NOMO-1 treated with dmso at 0.1 percent for 144 hours (cell line): ENCODE data around the gene AOC2.
"Not testable (repeated sequence)": the region's sequence is repeated elsewhere in the genome, so short reads cannot be mapped to it uniquely, and the experiment has no call there.

Experiments used
- DNase-seq: peaks from one replicate; lab custom pipeline; 2025; ENCODE audit not compliant: unreplicated experiment; lab: John Stamatoyannopoulos, UW

Gene AOC2

DNA sequence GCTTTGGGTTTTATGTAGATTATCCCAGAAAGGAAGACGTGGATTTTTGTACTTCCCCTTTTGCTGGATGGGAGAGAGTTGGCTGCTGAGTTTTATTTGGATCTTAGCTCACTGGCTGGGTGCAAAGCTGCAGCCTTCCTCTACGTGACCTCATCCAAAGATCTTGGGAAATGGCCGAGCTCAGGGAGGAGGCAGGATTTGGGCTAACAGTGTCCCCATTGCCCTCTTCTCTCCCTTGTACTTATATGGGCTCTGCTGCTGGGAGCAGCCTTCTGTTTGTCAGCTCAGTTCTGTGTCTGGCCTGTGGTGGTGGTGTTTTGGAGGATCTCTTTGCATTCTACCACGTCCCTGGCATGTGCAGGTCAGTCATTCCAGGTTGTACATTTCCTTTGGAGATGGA lies 8.6 kb downstream of the AOC2 start:
- no peak for DNase-seq

DNA sequence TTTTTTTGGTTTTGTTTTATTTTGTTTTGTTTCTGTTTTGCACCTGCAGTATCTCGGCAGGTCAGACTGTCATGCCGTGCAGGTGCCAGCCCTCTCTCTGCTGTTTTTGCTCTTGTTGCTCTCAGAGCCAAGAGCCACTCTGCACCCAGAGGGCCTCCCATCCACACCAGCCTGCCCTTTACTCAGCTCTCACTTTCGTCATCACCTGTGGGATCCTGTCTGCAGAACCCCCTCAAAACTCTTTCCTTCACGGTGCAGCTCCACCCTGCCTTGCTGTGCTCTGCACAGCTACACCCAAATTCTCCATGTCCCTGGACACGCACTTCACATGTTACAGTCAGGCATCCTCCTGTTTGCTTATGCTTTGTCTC lies 9.2 kb downstream of the AOC2 start:
- DNase-seq: no peak

DNA sequence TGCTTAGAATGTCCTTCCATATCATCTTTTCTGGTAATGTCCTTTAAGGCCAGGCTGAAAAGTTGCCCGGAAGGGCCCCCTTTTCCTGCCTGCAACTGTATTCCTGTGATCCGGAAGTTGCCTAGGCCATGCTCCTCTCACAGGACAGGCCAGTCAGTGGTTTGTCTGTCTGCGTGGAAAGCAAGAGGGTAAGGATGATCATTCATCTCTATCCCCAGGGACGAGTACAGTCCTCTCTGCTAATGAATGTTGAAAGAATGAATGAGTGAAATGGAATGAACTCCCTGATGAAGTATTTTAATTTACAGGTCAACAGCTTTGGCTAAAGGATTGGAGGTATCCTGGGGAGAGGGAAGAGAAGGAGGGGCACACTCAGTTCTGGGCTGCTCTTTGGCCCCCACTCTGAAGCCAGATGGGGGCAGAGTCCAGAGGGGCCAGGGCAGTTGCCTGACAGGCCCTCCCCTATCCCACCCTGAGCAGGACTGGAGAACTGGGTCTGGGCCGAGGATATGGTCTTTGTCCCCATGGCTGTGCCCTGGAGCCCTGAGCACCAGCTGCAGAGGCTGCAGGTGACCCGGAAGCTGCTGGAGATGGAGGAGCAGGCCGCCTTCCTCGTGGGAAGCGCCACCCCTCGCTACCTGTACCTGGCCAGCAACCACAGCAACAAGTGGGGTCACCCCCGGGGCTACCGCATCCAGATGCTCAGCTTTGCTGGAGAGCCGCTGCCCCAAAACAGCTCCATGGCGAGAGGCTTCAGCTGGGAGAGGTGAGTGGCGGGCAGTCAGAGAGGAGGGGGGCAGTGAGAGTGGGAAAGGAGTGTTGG lies 9.8 kb downstream of the AOC2 start:
- no peak for DNase-seq

DNA sequence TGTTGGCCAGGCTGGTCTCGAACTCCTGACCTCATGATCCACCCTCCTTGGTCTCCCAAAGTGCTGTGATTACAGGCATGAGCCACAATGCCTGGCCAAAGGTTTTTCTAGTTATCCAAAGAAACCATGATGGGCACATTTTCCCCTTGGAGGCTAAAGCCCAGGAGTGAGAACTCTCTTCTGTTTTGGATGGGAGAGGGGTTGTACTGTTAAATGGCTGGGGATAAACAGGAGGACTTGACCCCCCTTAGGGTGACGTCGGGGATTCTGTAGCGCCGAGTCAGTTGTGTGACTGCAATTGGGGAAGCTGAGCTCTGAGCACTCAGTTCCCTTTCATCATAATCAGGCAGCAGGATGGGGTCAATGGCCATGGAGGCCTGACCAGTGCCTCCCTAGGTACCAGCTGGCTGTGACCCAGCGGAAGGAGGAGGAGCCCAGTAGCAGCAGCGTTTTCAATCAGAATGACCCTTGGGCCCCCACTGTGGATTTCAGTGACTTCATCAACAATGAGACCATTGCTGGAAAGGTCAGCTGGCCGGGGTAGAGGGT lies 10.7 kb downstream of the AOC2 start:
- DNase-seq: no peak

DNA sequence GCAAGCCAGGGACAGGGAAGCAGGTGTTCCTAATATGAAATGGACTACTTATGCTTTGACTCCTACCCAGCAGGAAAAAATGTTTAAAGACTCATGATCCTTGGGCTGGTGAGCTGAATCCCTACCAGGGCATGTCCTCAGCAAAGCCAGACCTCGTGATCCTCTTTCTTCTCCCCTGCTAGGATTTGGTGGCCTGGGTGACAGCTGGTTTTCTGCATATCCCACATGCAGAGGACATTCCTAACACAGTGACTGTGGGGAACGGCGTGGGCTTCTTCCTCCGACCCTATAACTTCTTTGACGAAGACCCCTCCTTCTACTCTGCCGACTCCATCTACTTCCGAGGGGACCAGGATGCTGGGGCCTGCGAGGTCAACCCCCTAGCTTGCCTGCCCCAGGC lies 11.7 kb downstream of the AOC2 start:
- DNase-seq: not testable (repeated sequence)

DNA sequence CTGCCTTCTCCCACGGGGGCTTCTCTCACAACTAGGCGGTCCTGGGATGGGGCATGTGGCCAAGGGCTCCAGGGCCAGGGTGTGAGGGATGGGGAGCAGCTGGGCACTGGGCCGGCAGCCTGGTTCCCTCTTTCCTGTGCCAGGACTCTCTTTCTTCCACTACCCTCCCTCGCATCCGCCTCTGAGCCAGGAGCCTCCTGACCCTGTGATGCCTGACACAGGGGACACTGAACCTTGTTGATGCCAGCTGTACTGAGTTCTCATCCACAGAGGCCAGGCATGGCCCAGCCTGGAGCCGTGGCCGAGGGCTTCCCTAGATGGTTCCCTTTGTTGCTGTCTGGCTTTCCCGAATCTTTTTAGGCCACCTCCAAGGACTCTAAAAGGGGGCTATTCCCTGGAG lies 12.1 kb downstream of the AOC2 start:
- not testable (repeated sequence) for DNase-seq

DNA sequence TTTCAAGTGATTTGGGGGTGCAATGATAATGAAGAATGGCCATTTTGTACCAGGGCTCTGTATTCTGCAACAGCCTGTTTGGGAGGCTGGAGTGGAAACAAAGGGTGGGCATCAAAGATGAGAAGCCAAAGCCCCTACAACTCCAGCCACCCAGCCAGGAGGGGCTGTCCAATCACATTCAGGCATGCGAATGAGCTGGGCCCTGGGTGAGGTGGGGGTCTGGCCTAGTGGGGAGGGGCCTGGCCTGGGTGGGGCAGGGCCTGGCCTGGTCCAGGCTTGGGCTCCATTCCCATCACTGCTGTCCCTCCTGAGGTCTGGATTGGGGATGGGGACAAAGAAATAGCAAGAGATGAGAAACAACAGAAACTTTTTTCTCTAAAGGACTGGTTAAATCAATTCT lies 13.0 kb downstream of the AOC2 start:
- no peak for DNase-seq

DNA sequence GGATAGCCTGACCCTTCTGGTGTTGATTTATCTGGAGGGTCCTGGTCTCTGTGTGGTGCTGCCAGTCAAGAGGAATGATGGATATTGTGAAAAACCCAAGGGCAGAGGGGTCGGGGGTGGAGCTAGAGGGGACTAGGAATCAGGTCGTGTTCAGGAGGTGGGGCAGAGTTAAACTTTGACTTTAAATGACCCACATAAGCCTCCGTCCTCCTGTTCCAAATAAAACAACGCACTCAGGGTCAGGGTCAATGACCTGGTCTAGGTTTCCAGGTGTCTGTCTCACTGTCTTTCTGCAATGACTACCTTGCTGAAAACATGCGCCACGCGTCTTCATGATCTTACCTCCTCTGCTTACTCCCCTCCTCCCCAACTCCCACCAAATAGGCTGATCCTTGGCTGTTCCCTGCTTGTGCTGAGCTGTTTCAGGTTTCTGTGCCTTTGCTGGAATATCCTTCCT lies 21.3 kb downstream of the AOC2 start:
- no peak for DNase-seq

DNA sequence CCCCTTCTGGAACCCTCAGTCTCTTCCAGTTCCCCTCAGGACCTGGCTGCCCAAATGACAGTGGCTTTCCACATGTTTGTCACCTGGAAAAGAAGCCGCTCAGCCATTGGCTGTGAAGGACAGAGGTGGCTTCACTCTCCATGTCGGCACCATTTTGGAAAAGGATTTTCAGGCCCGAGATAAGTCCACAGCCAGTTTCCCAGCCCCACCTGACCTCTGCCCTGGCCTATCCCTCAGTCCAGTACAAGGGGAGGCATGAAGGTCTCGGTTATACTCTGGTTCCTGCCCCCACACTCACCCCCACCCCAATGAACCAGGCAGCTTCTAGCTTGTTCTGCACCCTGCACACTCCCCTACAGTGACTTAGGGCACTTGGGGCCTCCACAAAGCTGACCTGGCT lies 21.8 kb downstream of the AOC2 start:
- no peak for DNase-seq

DNA sequence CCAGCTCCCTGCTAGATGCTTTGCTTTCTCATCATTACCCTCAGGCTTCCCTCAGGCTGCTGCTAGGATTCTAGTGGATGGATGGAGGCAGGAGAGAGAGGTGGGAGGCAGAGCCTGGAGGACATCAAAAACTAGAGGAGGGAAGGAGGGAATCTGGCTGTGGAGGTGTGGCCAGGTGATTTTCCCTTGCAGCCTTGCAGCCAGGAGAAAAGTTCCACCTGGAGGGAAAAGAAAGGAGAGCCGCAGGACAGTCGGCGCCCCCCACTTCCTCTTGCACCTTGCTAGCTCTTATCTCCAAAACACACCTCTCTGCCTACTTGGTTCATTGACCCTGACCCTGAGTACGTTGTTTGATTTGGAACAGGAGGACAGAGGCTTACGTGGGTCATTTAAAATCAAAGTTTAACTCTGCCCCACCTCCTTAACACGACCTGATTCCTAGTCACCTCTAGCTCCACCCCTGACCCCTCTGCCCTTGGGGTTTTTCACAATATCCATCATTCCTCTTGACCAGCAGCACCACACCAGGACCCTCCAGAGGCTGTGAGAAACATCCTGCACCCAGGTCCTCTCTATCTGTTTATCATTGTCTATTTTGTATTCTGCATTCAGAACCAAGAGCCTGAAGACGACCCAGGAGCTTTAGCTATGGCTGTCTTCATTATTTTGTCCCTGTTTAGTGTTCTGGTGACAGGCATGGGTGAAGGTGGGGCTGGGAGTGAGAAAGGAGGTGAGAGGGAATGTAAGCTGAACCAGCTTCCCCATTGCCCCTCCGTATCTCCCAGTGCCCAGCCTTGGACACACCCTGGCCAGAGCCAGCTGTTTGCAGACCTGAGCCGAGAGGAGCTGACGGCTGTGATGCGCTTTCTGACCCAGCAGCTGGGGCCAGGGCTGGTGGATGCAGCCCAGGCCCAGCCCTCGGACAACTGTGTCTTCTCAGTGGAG lies 22.5 kb downstream of the AOC2 start:
- DNase-seq: no peak

DNA sequence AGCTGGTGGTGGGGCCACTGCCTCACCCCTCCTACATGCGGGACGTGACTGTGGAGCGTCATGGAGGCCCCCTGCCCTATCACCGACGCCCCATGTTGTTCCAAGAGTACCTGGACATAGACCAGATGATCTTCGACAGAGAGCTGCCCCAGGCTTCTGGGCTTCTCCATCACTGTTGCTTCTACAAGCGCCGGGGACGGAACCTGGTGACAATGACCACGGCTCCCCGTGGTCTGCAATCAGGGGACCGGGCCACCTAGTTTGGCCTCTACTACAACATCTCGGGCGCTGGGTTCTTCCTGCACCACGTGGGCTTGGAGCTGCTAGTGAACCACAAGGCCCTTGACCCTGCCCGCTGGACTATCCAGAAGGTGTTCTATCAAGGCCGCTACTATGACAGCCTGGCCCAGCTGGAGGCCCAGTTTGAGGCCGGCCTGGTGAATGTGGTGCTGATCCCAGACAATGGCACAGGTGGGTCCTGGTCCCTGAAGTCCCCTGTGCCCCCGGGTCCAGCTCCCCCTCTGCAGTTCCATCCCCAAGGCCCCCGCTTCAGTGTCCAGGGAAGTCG lies 23.4 kb downstream of the AOC2 start:
- not testable (repeated sequence) for DNase-seq

DNA sequence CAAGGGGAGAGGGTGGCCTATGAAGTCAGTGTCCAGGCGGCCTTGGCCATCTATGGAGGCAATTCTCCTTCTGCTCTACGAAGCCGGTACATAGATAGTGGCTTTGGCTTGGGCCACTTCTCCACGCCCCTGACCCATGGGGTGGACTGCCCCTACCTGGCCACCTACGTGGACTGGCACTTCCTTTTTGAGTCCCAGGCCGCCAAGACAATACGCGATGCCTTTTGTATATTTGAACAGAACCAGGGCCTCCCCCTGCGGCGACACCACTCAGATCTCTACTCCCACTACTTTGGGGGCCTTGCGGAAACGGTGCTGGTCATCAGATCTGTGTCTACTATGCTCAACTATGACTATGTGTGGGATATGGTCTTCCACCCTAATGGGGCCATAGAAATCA lies 24.0 kb downstream of the AOC2 start:
- DNase-seq: no peak

DNA sequence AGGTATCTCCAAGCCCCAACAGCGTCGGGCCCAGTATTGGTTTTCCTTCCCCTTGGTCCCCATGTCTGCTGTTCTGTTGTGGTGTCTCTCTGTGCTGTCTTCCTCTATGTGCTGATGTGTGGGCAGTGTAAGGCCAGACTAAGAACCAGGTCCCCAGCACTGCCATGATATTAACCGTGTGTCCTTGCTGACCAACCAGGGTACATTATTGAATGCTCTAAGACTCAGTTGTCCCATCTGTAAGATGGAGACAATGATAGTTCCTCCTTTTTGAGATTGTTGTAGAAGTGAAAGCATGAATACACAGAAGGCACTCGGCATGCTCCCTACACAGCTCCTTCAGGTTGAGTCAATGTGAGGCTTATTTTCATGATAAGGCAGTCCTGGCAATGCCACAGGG lies 27.3 kb downstream of the AOC2 start:
- DNase-seq: no peak

DNA sequence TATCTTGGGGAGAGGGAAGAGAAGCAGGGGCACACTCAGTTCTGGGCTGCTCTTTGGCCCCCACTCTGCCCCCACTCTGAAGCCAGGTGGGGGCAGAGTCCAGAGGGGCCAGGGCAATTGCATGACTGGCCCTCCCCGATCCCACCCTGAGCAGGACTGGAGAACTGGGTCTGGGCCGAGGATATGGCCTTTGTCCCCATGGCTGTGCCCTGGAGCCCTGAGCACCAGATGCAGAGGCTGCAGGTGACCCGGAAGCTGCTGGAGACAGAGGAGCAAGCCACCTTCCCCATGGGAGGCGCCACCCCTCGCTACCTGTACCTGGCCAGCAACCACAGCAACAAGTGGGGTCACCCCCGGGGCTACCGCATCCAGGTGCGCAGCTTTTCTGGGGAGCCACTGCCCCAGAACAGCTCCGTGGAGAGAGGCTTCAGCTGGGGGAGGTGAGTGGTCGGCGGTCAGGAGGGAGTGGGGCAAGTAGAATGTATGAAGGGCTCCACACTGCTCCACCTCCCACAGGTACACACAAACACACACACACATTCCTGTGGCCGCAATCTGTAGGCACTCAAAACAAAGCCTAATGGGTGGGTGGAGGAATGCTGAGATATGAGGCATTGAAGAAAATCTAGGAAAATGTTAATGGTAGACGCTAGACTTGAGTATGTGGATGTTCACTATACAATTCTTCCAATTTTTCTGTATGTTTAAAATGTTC lies 28.0 kb downstream of the AOC2 start:
- no peak for DNase-seq

DNA sequence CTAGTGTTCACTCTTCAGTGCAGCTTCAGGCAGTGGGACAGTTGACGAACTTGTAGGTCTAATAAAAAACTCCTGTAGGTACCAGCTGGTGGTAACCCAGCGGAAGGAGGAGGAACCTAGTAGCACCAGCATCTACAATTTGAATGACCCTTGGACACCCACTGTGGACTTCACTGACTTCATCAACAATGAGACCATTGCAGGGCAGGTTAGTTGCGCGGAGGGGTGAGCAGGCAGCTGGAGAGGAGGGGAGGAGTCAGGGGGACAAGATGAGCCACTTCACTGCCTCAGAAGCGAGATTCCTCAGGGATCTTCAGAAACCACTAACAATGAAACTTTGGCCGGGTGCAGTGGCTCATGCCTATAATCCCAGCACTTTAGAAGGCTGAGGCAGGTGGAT lies 28.9 kb downstream of the AOC2 start:
- DNase-seq: no peak

DNA sequence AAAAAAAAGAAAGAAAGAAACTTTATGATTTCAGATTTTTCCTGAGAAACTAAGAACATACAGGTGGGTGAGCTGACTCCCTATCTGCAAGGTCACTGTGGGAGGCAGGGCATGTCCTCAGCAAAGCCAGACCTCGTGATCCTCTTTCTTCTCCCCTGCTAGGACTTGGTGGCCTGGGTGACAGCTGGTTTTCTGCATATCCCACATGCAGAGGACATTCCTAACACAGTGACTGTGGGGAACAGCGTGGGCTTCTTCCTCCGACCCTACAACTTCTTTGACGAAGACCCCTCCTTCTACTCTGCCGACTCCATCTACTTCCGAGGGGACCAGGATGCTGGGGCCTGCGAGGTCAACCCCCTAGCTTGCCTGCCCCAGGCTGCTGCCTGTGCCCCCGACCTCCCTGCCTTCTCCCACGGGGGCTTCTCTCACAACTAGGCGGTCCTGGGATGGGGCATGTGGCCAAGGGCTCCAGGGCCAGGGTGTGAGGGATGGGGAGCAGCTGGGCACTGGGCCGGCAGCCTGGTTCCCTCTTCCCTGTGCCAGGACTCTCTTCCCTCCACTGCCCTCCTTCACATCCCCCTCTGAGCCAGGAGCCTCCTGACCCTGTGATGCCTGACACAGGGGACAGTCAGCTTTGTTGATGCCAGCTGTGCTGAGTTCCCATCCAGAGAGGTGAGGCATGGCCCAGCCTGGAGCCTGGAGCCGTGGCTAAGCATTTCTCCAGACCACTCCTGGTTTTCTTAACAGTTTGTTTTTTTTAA lies 29.7 kb downstream of the AOC2 start:
- DNase-seq: not testable (repeated sequence)

DNA sequence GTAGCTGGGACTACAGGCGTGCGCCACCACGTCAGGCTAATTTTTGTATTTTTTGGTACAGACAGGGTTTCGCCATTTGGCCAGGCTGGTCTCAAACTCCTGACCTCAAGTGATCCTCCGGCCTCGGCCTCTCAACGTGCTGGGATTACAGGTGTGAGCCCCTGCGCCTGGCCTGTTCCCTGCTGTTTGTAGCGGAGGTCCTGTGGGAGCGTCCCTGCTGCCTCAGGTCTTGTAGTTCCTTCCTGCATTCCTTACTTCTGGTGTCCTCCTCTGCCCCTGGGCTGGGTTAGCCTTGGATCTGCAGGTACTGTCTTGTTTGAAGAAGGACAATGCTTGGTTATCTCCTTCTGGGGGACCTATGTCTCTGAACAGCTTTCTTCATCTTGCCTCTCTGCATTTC lies 32.7 kb downstream of the AOC2 start:
- no peak for DNase-seq

DNA sequence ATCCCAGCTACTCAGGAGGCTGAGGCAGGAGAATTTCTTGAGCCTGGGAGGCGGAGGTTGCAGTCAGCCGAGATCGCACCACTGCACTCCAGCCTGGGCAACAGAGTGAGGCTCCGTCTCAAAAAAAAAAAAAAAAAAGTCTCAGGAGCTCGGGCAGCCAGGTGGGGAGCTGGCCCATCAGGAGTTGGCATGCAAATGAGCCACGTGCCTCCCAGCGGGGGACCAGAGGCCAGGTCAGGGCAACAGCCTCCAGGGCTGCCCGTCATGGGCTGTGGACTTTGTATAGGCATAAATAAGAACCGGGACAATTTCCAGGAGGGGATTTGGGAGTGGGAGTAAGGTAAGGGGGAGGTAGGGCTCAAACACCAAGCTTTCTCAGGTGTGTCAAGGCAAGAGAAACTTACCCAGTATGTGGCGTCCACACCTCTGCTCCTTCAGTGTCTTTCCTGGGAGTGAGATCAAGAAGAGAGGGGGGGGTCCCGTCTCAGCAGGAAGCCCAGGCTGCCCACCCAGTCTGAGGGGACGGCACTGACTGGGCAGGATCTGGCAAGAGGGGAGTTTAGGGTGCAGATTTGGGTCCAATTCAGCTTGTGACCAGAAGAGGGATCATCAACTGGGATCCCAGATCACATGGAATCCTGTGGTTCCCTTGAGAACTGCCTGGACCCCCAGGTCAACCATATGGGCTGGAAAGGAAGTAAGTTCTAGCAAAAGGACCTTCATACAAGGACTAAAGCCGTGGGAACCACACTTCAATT lies 33.9 kb downstream of the AOC2 start:
- DNase-seq: no peak

DNA sequence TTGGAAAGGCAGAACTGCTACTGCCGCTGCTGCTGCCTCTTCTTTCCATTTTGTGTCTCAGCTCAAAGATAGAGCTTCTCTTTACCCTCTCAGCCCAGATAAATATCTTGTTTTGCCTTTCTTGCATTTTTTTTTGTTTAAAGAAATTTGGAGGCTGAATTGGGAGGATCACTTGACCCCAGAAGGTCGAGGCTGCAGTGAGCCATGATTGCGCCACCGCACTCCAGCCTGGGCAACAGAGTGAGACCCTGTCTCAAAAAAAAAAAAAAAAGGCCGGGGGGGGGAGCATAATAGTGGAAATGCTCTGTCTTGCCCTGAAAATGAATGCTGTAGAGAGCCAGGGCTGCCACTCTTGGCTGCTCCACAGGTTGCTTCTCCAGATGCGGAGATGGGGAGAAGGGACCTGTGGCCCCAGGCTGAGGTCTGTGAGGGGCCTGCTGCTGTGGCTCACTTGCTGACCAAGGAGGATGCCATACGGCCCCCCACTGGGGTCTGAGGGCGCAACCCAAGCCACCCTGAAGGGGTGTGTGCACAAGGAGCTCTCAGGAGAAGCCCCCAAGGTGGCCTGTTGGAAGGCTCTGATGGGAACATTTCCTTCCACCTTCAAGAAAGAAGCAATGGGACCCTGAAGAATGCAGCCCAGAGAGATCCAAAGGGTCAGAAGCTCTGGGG lies 34.7 kb downstream of the AOC2 start:
- DNase-seq: no peak
